Medulla oblongata (tissue), 1 donor: ENCODE results near the gene SCN3B.

Experiments used
- DNase-seq: peaks from one replicate; pipeline ENCODE4 v3.0.0-alpha.2; 2015; ENCODE audit errors: extremely low spot score

The SCN3B gene

DNA sequence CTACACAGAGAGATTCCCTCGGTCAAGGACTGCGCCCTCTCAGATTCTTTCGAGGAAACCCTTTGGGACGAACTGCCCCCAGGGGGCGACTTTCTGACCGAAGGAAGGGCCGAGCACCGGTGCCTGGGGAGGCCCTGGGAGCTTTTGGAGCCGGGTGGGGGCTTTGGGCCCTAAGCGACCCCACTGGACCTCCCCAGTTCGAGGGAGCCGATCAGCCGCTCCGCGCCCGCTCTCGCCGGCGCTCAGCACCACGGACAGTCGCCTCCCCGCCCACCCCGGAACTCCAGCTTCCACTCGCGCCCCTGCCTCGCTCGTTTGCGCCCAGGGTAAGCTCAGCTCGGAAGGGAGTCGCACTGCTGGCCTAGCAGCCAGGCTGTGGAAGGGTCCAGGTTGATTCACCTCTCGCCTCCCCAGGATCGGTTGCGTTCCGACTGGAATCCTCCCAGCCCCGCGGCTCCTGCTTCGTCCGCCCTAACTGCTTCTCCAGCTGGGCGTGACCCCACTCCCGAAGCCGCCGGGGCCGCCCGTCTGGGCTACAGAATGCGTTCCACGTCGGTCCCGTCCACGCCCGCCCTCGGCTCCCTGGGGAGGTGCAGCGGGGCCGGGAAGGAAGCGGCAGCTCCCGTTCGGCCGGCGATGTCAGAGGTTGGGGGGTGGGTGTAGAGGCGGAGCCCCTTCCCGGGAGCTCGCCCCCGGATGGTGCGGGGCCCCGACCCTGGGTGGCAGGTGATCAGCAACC, 428 bp downstream of the SCN3B start:
- DNase-seq = peak; percentile 7

GRCh38 chr11:123653483-123653826, 969 bp downstream of the SCN3B start:
- no peak for DNase-seq

GRCh38 chr11:123652599-123652998, 1.8 kb downstream of the SCN3B start:
- no peak for DNase-seq

DNA sequence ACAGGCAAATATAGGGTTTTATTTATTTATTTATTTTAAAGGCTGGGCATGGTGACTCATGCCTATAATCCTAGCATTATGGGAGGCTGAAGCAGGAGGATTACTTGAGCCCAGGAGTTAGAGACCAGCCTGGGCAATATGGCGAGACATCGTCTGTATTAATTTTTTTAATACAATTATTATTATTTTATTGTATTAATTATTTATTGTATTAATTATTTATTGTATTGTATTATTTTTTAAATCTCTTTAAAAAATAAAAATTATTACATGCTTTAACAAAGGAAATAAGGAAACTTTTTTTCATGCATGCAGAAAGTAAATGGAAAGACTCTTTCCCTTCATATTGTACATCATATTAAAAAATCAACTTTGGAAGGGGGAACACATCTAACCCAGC, 3.5 kb downstream of the SCN3B start:
- no peak for DNase-seq

DNA sequence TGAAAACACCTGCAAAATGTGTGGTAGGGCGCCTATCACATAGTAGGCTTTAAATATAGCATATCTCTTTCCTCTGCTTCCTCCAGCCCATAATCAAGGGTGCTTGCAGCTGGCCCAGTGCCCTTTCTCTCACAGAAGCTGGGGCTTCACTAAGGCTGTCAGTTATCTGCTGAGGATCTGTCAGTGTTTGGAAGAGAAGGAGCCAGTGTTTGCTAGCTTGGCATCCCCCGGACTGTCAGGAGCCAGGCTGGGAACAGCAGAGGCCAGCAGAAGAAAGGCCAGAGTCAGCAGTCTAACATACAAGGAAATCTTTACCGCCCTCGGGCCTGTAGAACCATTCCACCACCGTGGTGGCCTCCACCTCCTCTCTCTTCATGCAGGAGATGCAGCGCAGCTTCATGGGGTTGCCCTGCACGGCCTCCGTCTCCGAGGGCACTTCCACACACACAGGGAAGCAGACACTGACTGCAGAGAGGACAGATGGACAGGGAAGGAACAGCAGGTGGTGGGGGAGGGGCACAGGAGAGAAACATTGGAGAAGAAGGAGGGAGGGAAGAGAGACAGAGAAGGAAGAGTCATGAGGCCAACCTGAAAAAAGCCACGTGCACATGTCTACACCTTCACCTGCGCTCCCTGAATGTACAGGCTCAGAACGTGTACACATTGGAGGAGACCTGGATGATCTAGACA, 9.0 kb downstream of the SCN3B start:
- DNase-seq = no peak

GRCh38 chr11:123642435-123642834, 12.0 kb downstream of the SCN3B start:
- no peak for DNase-seq

DNA sequence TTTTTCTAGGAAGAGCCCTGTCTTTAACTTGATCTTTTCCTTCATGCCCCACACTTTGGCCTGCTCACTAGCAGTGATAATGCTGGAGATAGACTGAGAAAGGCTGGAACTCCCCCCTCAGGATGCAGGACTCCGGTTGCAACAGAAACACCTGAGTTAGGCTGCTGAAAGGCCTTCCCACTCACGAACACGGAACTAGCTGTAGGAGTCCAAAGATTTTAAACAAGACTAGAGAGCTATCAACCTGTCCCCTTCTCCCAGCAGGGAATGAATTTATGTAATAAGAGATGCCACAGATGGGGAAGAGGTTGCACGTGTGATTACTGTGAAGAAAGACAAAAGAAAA, 13.0 kb downstream of the SCN3B start:
- DNase-seq = no peak

DNA sequence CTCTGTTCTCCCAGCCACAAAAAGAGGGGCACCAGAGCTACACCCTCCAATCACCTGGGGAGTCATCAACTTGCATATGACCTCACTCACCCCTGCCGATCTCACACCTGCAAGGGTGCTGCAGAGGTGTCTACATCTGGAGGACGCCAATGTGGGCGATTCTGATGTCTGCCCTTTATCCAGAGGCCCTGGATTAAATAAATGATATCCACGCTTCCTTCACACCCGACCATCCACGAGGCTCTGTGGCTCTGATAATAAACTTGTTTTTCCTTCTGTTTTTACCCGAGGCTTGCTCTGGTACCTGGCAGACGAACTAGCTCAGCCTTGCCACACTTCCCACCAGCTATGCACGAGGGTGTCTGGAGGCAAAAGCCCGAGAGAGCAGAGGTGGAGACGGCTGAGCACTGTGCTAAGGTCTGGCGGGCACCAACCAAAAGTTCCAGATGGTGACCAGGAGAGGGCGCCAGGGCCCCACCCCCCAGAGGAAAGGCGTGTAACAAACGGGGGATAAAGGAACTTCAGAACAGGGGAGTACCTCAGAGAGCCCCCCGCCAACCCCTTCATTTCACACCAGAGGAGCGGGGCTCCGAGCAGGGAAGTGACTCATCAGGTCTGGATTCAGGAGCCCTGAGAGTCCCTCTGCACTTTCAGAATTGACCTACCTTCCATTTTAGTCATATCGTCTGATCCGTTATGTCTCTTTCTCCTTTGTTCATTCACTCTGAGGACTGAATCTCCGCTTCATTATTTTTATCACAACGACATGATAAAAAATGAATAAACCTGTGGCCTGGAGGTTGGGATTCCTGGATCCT, 13.5 kb downstream of the SCN3B start:
- DNase-seq = peak; percentile 38

DNA sequence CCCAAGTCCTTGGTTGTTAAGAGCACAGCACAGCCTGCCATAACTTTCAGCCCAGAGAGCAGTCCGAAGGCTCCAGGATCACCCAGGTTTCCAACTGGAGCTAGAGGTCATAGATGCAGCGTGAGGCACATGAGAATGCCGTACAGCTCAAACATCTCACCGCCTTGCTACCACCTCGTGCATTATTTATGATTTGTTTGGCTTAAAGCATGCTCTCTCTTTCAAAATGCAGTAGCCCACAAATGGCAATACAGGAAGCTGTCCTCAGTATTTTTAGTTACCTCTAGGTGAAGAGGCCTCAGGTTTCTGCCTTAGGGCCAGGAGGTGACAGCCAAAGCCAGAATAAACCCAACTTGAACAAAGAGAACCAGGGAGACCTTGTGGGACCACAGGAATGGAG, 14.4 kb downstream of the SCN3B start:
- no peak for DNase-seq

GRCh38 chr11:123630126-123630608, 24.3 kb downstream of the SCN3B start:
- DNase-seq = no peak

DNA sequence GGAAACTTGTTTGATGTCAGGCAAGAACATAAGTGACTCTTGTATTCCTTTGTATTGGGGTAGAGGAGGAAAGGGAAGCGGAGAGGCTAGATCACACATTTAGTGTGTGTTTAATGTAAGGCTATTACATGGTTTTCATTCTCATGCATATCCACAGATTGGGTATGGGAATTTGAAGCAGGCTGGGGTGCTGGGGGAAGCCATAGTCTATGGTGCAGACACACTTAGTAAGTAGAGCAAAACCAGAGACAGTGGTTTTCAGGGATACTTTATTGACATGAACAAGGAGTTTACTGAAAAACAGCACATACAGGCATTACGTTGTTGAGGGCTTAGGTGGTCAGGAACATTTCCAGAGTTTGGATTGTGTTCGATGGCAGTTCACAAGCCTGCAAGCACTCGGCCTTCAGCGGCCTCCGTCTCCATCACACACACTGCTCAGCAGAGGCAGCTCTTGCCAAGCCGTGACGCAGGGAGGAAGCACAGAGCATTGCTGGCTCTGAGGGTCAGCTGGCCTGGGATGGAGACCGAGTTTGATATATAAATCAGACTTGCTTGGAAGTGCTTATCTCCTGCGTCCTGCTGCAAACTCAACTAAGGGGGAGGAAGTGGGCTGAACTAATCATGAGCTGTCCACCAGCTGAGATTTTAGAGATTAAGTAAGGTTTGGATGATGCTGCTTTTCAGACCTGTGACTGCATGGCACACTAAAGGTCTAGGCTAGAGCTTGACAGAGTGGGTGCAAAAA, 25.3 kb downstream of the SCN3B start:
- peak; percentile 40 for DNase-seq

DNA sequence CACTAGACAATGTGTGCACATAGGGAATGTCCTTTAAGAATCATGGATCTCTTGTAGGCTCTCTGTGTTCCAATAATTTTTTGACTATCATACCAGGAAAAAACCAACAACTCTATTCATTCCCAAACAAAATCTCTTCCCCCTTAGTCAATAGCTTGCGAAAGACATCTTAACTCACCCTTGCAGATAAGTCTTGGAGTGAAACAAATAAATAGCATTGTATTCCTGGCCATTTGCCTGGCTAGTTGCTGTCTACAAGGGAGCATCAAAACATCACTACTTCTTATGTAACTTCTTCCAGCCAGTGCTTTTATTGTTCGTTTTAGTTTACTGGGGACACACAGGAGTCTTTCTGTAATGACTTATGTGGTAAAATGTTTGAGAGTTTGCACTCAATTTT, 29.4 kb downstream of the SCN3B start:
- no peak for DNase-seq

DNA sequence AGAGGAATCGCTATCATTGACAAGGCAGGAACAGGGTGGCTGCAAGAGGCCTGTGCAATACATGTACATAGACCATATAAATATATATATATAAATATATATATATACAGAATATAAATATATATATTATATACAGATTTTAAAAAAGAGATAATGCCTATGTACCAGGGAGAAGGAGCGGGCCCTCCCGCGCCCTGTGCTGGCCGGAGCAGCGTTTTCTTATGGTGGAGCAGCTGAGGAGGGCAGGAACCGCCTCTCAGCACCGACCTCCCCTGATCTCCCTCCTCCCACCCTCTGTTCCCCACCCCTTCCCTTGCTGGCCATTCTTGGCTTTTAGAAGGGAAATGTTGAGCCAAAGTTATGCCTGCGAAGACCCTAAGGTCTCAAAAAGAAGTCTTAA, 31.8 kb downstream of the SCN3B start:
- no peak for DNase-seq

GRCh38 chr11:123616505-123617198, 37.8 kb downstream of the SCN3B start:
- DNase-seq = peak; percentile 63

GRCh38 chr11:123611698-123612097, 42.7 kb downstream of the SCN3B start:
- no peak for DNase-seq

DNA sequence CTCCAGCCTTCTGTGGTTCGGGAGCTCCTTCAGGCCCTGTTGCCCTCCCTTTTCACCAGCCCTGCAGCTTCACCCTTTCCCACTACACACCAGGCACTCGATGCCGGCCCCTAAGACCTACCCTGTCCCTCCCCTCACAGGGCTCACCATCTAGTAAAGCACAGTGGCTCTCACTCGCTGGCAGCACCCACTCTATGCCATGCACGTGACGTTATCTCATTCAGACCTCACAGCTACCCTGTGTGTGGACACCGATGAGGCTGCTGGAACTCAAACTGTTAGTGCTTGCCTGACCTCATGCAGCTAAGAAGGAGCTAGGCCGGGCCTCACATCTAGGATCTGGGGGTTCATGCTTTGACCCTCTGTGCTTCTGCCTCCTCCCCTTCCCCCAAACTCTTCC, 45.5 kb downstream of the SCN3B start:
- DNase-seq = no peak

DNA sequence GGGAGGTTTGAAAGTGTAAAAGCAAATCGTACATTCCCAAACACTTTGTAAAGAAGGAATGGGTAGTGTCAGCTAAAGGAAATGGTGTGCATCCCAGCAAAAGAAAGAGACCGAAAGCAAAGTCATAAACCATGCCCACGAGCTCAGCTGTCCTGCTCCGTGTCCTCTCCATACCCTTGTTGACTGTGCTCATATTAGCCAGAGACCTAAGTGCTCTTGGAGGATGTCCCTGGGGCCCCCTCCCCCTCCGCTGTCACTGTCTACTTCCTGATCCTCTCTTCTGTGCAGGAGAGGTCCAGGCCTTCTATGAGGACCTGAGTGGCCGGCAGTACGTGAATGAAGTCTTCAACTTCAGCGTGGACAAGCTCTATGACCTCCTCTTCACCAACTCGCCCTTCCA, 46.1 kb downstream of the SCN3B start:
- no peak for DNase-seq

GRCh38 chr11:123607781-123608180, 46.6 kb downstream of the SCN3B start:
- no peak for DNase-seq

DNA sequence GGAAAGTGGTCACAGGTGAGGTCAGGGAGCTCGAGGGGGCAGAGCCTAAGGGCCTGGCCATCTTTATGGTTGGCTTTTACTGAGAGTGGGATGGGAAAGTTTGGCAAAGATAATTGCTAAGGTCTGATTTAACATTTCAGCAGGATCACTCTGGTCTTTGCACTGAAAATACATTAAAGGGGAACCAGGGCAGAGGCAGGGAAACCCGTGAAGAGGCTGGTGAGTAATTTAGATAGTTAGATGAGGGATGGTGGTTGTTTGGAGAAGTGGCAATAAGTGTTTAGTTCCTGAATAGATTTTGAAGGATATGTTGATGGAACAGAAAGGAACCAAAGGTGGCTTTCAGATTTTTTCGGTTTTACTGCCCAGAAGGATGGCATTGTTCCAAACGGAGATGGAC, 50.8 kb downstream of the SCN3B start:
- DNase-seq = no peak

- no peak for DNase-seq
Measured at GRCh38 chr11:123601743-123602142, 52.7 kb downstream of the SCN3B start.

GRCh38 chr11:123601136-123601535, 53.3 kb downstream of the SCN3B start:
- DNase-seq = no peak
